ENCODE results near the gene SLC7A8.

SLC7A8 gene

GRCh38 chr14:23129759-23130316 is 53.6 kb downstream of the SLC7A8 start:
- H3K4me3 ChIP-seq (ENCODE audit: low read depth, low read length) = no peak overlapping the region
- TF ChIP-seq, protein P1, sequence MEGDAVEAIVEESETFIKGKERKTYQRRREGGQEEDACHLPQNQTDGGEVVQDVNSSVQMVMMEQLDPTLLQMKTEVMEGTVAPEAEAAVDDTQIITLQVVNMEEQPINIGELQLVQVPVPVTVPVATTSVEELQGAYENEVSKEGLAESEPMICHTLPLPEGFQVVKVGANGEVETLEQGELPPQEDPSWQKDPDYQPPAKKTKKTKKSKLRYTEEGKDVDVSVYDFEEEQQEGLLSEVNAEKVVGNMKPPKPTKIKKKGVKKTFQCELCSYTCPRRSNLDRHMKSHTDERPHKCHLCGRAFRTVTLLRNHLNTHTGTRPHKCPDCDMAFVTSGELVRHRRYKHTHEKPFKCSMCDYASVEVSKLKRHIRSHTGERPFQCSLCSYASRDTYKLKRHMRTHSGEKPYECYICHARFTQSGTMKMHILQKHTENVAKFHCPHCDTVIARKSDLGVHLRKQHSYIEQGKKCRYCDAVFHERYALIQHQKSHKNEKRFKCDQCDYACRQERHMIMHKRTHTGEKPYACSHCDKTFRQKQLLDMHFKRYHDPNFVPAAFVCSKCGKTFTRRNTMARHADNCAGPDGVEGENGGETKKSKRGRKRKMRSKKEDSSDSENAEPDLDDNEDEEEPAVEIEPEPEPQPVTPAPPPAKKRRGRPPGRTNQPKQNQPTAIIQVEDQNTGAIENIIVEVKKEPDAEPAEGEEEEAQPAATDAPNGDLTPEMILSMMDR (IDR thresholded peaks at IDR 0.05; ENCODE audit: borderline replicate concordance, insufficient read depth, low read depth, low read length) = no peak

DNA sequence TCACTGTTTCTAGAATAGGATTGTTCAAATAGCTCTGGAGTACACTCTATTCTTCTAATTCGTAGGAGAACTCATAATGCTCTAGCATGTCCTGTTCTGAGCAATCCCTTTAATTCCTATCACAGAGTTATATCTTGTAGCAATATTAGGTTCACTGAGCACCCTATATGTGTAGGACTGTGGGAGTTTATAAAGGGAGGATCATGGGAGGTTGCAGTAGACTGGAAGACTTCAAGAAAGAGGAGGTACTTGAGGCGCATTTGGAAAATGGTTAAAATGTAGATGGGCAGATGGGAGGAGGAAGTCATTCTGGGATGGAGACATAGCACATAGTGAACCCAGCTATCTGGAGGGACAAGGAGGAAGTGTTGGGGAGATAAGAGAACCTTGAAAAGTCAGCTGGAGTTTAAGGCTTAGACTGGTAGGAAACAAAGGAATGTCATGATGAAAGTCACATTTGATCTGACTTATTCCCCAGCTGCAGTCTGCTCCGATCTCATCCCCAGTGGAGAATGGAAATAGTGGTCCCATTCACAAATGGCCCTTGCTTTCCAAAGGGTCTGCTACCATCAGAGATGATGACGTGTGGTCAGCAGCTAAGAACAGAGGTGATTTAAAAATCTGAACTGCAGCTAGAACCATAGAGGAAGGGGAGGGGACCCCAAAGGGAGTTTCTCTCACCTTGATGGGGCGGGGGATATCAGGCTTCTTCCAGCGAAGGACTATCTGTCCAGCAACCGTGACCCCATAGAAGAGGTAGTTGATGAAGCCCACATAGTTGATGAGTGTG is 54.3 kb downstream of the SLC7A8 start:
- no peak overlapping the region for H3K4me3 ChIP-seq (ENCODE audit: low read depth, low read length)
- TF ChIP-seq, protein P1 (IDR thresholded peaks at IDR 0.05; ENCODE audit: borderline replicate concordance, insufficient read depth, low read depth, low read length) = no peak

GRCh38 chr14:23127861-23128260 is 55.6 kb downstream of the SLC7A8 start:
- H3K4me3 ChIP-seq (ENCODE audit: low read depth, low read length) = no peak overlapping the region
- TF ChIP-seq, protein P1 (IDR thresholded peaks at IDR 0.05; ENCODE audit: borderline replicate concordance, insufficient read depth, low read depth, low read length) = no peak

- TF ChIP-seq, protein P1 (IDR thresholded peaks at IDR 0.05; ENCODE audit: borderline replicate concordance, insufficient read depth, low read depth, low read length) = no peak
- H3K4me3 ChIP-seq (ENCODE audit: low read depth, low read length) = no peak overlapping the region
Observed at GRCh38 chr14:23126548-23127278, 56.7 kb downstream of the SLC7A8 start.

DNA sequence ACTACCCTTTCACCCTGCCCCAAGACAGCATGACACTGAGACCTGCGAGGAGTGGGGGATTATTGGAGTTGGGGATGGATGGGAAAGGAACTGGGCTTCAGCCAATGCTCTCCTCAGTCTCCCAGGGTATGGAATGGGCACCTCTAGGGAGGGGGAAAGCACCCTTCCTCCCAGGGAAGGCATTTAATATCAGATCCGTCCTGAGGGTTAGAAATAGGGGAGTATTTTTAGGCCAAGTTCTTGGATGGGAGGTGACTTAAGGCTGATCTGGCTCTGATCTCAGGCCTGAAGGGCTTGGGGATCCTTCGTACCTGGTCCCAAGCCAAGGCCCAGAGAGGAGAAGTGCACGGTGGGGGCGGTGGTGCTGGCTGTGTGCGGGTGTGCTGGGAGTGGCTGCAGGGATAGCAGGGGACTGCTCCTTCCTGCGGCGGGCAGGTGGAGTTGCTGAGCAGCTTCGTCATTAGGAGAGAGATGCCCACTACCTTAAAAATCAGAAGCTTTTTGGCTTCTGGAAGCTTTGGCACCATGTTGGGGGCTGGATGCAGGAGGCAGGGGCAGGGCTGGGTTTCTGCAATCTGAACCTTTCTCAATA is 57.4 kb downstream of the SLC7A8 start:
- H3K4me3 ChIP-seq (ENCODE audit: low read depth, low read length) = no peak overlapping the region
- TF ChIP-seq, protein P1 (IDR thresholded peaks at IDR 0.05; ENCODE audit: borderline replicate concordance, insufficient read depth, low read depth, low read length) = no peak

DNA sequence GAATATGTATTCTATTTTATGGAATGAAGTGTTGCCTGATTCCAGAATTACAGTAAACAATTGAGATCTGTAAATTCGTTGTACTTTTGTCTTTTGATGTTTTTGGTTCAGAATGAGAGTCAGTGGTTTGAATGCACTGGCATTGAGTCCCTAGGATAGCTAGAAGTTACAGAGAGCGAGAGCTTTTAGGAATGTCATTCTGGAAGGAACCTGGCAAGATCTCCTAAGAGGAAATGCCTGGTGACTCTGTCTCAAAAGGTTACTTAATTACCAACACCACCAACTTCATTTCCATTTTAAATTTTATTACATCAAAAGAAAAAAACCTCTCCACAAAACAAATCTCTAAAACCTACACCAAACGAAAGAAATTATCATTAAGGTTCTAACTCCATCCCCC is 58.4 kb downstream of the SLC7A8 start:
- TF ChIP-seq, protein P1 (IDR thresholded peaks at IDR 0.05; ENCODE audit: borderline replicate concordance, insufficient read depth, low read depth, low read length) = no peak
- no peak overlapping the region for H3K4me3 ChIP-seq (ENCODE audit: low read depth, low read length)
